Neural cell (in vitro differentiated cells): ENCODE data around the gene CD81. TPM values are rescaled to one million over a fixed set of nuclear protein-coding genes. Genes with fewer than 3 reads are reported as not detected.
"Not testable (repeated sequence)": the region's sequence is repeated elsewhere in the genome, so short reads cannot be mapped to it uniquely, and the experiment has no call there.

Experiments used
- H2AFZ ChIP-seq: fragments of 200-600, 300-800 bp; sonication (generic), shearing (Covaris generic); 2 replicates; pipeline ENCODE4 v1.6.0; 2014; ENCODE audit warnings: low read depth, mild to moderate bottlenecking, antibody characterized with exemption, low read length, moderate library complexity
- H3F3A ChIP-seq: fragments of 200-600 bp; shearing (Covaris generic); 2 replicates; pipeline ENCODE4 v1.6.1; 2016; ENCODE audit warnings: mild to moderate bottlenecking, moderate library complexity, mixed read lengths, antibody characterized with exemption, low read length; ENCODE audit not compliant: insufficient read depth, poor library complexity, severe bottlenecking
- H3K27ac ChIP-seq: fragments of 200-600, 300-800 bp; sonication (generic), shearing (Covaris generic); 2 replicates; pipeline ENCODE4 v1.5.1; 2014; ENCODE audit warnings: mild to moderate bottlenecking, low read length, moderate library complexity
- H3K27me3 ChIP-seq: fragments of 300-800, 200-600 bp; sonication (generic), shearing (Covaris generic); 2 replicates; pipeline ENCODE4 v1.6.0; 2014; ENCODE audit warnings: mild to moderate bottlenecking, low read depth, low read length, moderate library complexity; ENCODE audit not compliant: insufficient read depth
- H3K36me3 ChIP-seq: fragments of 300-800, 200-600 bp; sonication (generic), shearing (Covaris generic); 2 replicates; pipeline ENCODE4 v1.5.1; 2014; ENCODE audit warnings: mild to moderate bottlenecking, antibody characterized with exemption, low read length, moderate library complexity; ENCODE audit not compliant: insufficient read depth
- H3K4me2 ChIP-seq: fragments of 300-800, 200-600 bp; sonication (generic), shearing (Covaris generic); 2 replicates; pipeline ENCODE4 v1.6.0; 2014; ENCODE audit warnings: mild to moderate bottlenecking, low read length
- H3K4me3 ChIP-seq: fragments of 300-800, 200-600 bp; sonication (generic), shearing (Covaris generic); 2 replicates; pipeline ENCODE4 v1.5.1; 2014; ENCODE audit warnings: mild to moderate bottlenecking, low read length, moderate library complexity
- H3K79me2 ChIP-seq: fragments of 200-600 bp; shearing (Covaris generic); replicated peaks from 2 replicates; pipeline ENCODE4 v1.6.0; 2014; ENCODE audit warnings: mild to moderate bottlenecking, low read length, moderate library complexity; ENCODE audit not compliant: insufficient read depth
- H3K9ac ChIP-seq: fragments of 300-800, 200-600 bp; sonication (generic), shearing (Covaris generic); 2 replicates; pipeline ENCODE4 v1.6.1; 2016; ENCODE audit warnings: mild to moderate bottlenecking, low read length, mixed read lengths
- H3K9me2 ChIP-seq: fragments of 200-600 bp; shearing (Covaris generic); 2 replicates; pipeline ENCODE4 v1.6.1; 2016; ENCODE audit warnings: mild to moderate bottlenecking, low read length, mixed read lengths; ENCODE audit not compliant: insufficient read depth
- H3K9me3 ChIP-seq: fragments of 200-600, 300-800 bp; sonication (generic), shearing (Covaris generic); 2 replicates; pipeline ENCODE4 v1.6.1; 2016; ENCODE audit warnings: mild to moderate bottlenecking, mixed run types, low read length, moderate library complexity, mixed read lengths
- H4K20me1 ChIP-seq: fragments of 200-600 bp; shearing (Covaris generic); 2 replicates; pipeline ENCODE4 v1.6.1; 2016; ENCODE audit warnings: mild to moderate bottlenecking, mixed run types; ENCODE audit not compliant: insufficient read depth
- CTCF ChIP-seq: fragments of 450-650 bp; IDR thresholded peaks from 2 replicates; pipeline ENCODE4 v1.5.1; 2014; ENCODE audit warnings: antibody characterized with exemption, mild to moderate bottlenecking, moderate library complexity; ENCODE audit not compliant: poor library complexity, severe bottlenecking
- EP300 ChIP-seq: fragments of 450-650 bp; conservative IDR thresholded peaks from 2 replicates; pipeline ENCODE4 v1.6.1; 2014; ENCODE audit warnings: antibody characterized with exemption, mild to moderate bottlenecking, moderate library complexity; ENCODE audit not compliant: poor library complexity, severe bottlenecking
- EZH2 ChIP-seq: fragments of 200-600, 300-800 bp; shearing (Covaris generic), sonication (generic); IDR thresholded peaks from 2 replicates; pipeline ENCODE4 v1.6.1; 2014; ENCODE audit warnings: antibody characterized with exemption, low read length, borderline replicate concordance, mild to moderate bottlenecking; ENCODE audit not compliant: insufficient read depth, poor library complexity, severe bottlenecking
- MXI1 ChIP-seq: fragments of 450-650 bp; conservative IDR thresholded peaks from 2 replicates; pipeline ENCODE4 v1.6.1; 2014; ENCODE audit warnings: antibody characterized with exemption, mild to moderate bottlenecking; ENCODE audit not compliant: poor library complexity, severe bottlenecking
- POLR2AphosphoS5 ChIP-seq: IDR thresholded peaks from 2 replicates; pipeline ENCODE4 v1.6.1; 2012
- RAD21 ChIP-seq: fragments of 450-650 bp; conservative IDR thresholded peaks from 2 replicates; pipeline ENCODE4 v1.6.1; 2014; ENCODE audit warnings: antibody characterized with exemption, mild to moderate bottlenecking, moderate library complexity
- REST ChIP-seq: IDR thresholded peaks from 2 replicates; pipeline ENCODE4 v1.6.1; 2012; ENCODE audit warnings: borderline replicate concordance
- SMC3 ChIP-seq: fragments of 450-650 bp; conservative IDR thresholded peaks from 2 replicates; pipeline ENCODE4 v1.6.1; 2014; ENCODE audit warnings: antibody characterized with exemption, mild to moderate bottlenecking, moderate library complexity; ENCODE audit not compliant: poor library complexity
- TAF1 ChIP-seq: IDR thresholded peaks from 2 replicates; pipeline ENCODE4 v1.6.1; 2012; ENCODE audit warnings: low read depth
- polyA plus RNA-seq: library from polyadenylated mRNA; depleted of rRNA; stranded (reverse); fragments of >200 nt; gene quantifications from 2 replicates; pipeline ENCODE4 v1.2.3, GENCODE V29; 2014

Gene CD81
- polyA plus RNA-seq, 1 donor from 2014 or later, result 97.8 TPM

GRCh38 chr11:2355000-2355644 is 22.0 kb upstream of the CD81 start:
- H4K20me1 ChIP-seq, result no peaks in the 10 kb centered on the region
- TF ChIP-seq EZH2, result no peak
- no peak overlapping the region for H3K27ac ChIP-seq
- H3K79me2 ChIP-seq, result no peaks in the 10 kb centered on the region
- H2AFZ ChIP-seq, result no peak overlapping the region
- no peaks in the 10 kb centered on the region for H3K9me2 ChIP-seq
- no peaks in the 10 kb centered on the region for H3K36me3 ChIP-seq
- no peaks in the 10 kb centered on the region for H3K9me3 ChIP-seq
- no peak overlapping the region for H3K4me2 ChIP-seq
- no peaks in the 10 kb centered on the region for H3K27me3 ChIP-seq
- H3F3A ChIP-seq, result no peaks in the 10 kb centered on the region
- no peak overlapping the region for H3K9ac ChIP-seq
- H3K4me3 ChIP-seq, result no peak overlapping the region

GRCh38 chr11:2357246-2357645 is 19.9 kb upstream of the CD81 start:
- no peak overlapping the region for H3K4me2 ChIP-seq
- H3K9ac ChIP-seq, result no peak overlapping the region
- H3K36me3 ChIP-seq, result no peaks in the 10 kb centered on the region
- H4K20me1 ChIP-seq, result no peaks in the 10 kb centered on the region
- H2AFZ ChIP-seq, result no peak overlapping the region
- H3K79me2 ChIP-seq, result no peaks in the 10 kb centered on the region
- H3K4me3 ChIP-seq, result no peak overlapping the region
- no peaks in the 10 kb centered on the region for H3K9me2 ChIP-seq
- H3K27ac ChIP-seq, result no peak overlapping the region
- H3K9me3 ChIP-seq, result no peaks in the 10 kb centered on the region
- H3F3A ChIP-seq, result no peaks in the 10 kb centered on the region
- no peak for TF ChIP-seq EZH2
- TF ChIP-seq SMC3, result no peak
- TF ChIP-seq RAD21, result no peak
- no peak for TF ChIP-seq EP300
- no peak for TF ChIP-seq TAF1
- TF ChIP-seq POLR2AphosphoS5, result no peak
- TF ChIP-seq CTCF, result no peak
- no peaks in the 10 kb centered on the region for H3K27me3 ChIP-seq

GRCh38 chr11:2357651-2358050 is 19.5 kb upstream of the CD81 start:
- H2AFZ ChIP-seq, H3K27me3 ChIP-seq, H3K9me3 ChIP-seq, H3K79me2 ChIP-seq, H3K27ac ChIP-seq, H3K4me2 ChIP-seq, H3K4me3 ChIP-seq, H3K9me2 ChIP-seq, H3F3A ChIP-seq, H4K20me1 ChIP-seq, H3K36me3 ChIP-seq, H3K9ac ChIP-seq: not testable (repeated sequence)

- H3K27me3 ChIP-seq, result no peaks in the 10 kb centered on the region
- no peak overlapping the region for H3K27ac ChIP-seq
- no peaks in the 10 kb centered on the region for H3K79me2 ChIP-seq
- H3K9me2 ChIP-seq, result no peaks in the 10 kb centered on the region
- no peak overlapping the region for H3K9ac ChIP-seq
- H3F3A ChIP-seq, result no peaks in the 10 kb centered on the region
- no peak overlapping the region for H3K4me2 ChIP-seq
- no peaks in the 10 kb centered on the region for H3K9me3 ChIP-seq
- H3K36me3 ChIP-seq, result no peaks in the 10 kb centered on the region
- H3K4me3 ChIP-seq, result no peak overlapping the region
- H2AFZ ChIP-seq, result no peak overlapping the region
- no peaks in the 10 kb centered on the region for H4K20me1 ChIP-seq
- TF ChIP-seq POLR2AphosphoS5 (no peak), RAD21 (no peak), EZH2 (no peak), TAF1 (no peak), SMC3 (no peak), REST (no peak), MXI1 (no peak), EP300 (no peak)
Observed at GRCh38 chr11:2358754-2359442, 18.2 kb upstream of the CD81 start.
